Measurements from ENCODE around the gene TTC22. TPM values are rescaled to one million over a fixed set of nuclear protein-coding genes. Genes with fewer than 3 reads are reported as not detected.

TTC22 gene
- total RNA-seq, 1 donor, result not detected

GRCh38 chr1:54823670-54824069 lies 22.5 kb upstream of the TTC22 start:
- no peaks in the 10 kb centered on the region for H3K4me1 ChIP-seq (ENCODE audit: insufficient read depth, low read length)
- no peak for TF ChIP-seq CTCF (IDR thresholded peaks at IDR 0.05; ENCODE audit: extremely low read depth, low read depth, low read length)
- H3K27me3 ChIP-seq (ENCODE audit: insufficient read depth, low read length), result no peaks in the 10 kb centered on the region
- no peak overlapping the region for H3K4me3 ChIP-seq (ENCODE audit: insufficient read depth, low read length)
- no peak overlapping the region for H2AFZ ChIP-seq (ENCODE audit: low read length)
- no peaks in the 10 kb centered on the region for H4K20me1 ChIP-seq (ENCODE audit: insufficient read depth, low read length)
- H3K36me3 ChIP-seq (ENCODE audit: insufficient read depth, low read length), result no peaks in the 10 kb centered on the region
- H3K9me3 ChIP-seq (ENCODE audit: low read depth, low read length), result no peaks in the 10 kb centered on the region
- H3K79me2 ChIP-seq (ENCODE audit: insufficient read depth, low read length), result no peaks in the 10 kb centered on the region
- H3K4me2 ChIP-seq (ENCODE audit: insufficient read depth, low read length), result no peak overlapping the region
- no peak for DNase-seq (ENCODE audit: insufficient read length, low spot score, missing footprints)
- no peak overlapping the region for H3K27ac ChIP-seq (ENCODE audit: low read depth, low read length)

GRCh38 chr1:54819733-54820132 lies 18.6 kb upstream of the TTC22 start:
- Histone ChIP-seq H3K4me2 (ENCODE audit: insufficient read depth, low read length) (no peak overlapping the region), H3K4me3 (ENCODE audit: insufficient read depth, low read length) (no peak overlapping the region), H3K79me2 (ENCODE audit: insufficient read depth, low read length) (no peaks in the 10 kb centered on the region), H3K9me3 (ENCODE audit: low read depth, low read length) (no peaks in the 10 kb centered on the region), H3K27me3 (ENCODE audit: insufficient read depth, low read length) (peaks cover 3% of the 10 kb centered on the region), H3K27ac (ENCODE audit: low read depth, low read length) (no peak overlapping the region), H3K36me3 (ENCODE audit: insufficient read depth, low read length) (no peaks in the 10 kb centered on the region), H2AFZ (ENCODE audit: low read length) (no peak overlapping the region), H3K4me1 (ENCODE audit: insufficient read depth, low read length) (no peaks in the 10 kb centered on the region), H4K20me1 (ENCODE audit: insufficient read depth, low read length) (no peaks in the 10 kb centered on the region)
- DNase-seq (ENCODE audit: insufficient read length, low spot score, missing footprints), result no peak
- no peak for TF ChIP-seq CTCF (IDR thresholded peaks at IDR 0.05; ENCODE audit: extremely low read depth, low read depth, low read length)

- Histone ChIP-seq H3K9me3 (ENCODE audit: low read depth, low read length) (no peaks in the 10 kb centered on the region), H3K36me3 (ENCODE audit: insufficient read depth, low read length) (no peaks in the 10 kb centered on the region), H3K4me2 (ENCODE audit: insufficient read depth, low read length) (no peak overlapping the region), H3K4me3 (ENCODE audit: insufficient read depth, low read length) (no peak overlapping the region), H3K27me3 (ENCODE audit: insufficient read depth, low read length) (peaks cover 3% of the 10 kb centered on the region), H4K20me1 (ENCODE audit: insufficient read depth, low read length) (no peaks in the 10 kb centered on the region), H3K79me2 (ENCODE audit: insufficient read depth, low read length) (no peaks in the 10 kb centered on the region), H3K4me1 (ENCODE audit: insufficient read depth, low read length) (no peaks in the 10 kb centered on the region), H3K27ac (ENCODE audit: low read depth, low read length) (no peak overlapping the region), H2AFZ (ENCODE audit: low read length) (no peak overlapping the region)
- TF ChIP-seq CTCF (IDR thresholded peaks at IDR 0.05; ENCODE audit: extremely low read depth, low read depth, low read length), result no peak
- DNase-seq (ENCODE audit: insufficient read length, low spot score, missing footprints), result no peak
Observed at GRCh38 chr1:54819195-54819536, 18.0 kb upstream of the TTC22 start.

GRCh38 chr1:54818461-54819194 lies 17.5 kb upstream of the TTC22 start:
- H3K4me1 ChIP-seq (ENCODE audit: insufficient read depth, low read length), result no peaks in the 10 kb centered on the region
- DNase-seq (ENCODE audit: insufficient read length, low spot score, missing footprints), result no peak
- H3K27ac ChIP-seq (ENCODE audit: low read depth, low read length), result no peak overlapping the region
- no peaks in the 10 kb centered on the region for H3K79me2 ChIP-seq (ENCODE audit: insufficient read depth, low read length)
- TF ChIP-seq CTCF (IDR thresholded peaks at IDR 0.05; ENCODE audit: extremely low read depth, low read depth, low read length), result no peak
- H3K27me3 ChIP-seq (ENCODE audit: insufficient read depth, low read length), result peaks cover 3% of the 10 kb centered on the region
- no peak overlapping the region for H3K4me3 ChIP-seq (ENCODE audit: insufficient read depth, low read length)
- no peaks in the 10 kb centered on the region for H3K9me3 ChIP-seq (ENCODE audit: low read depth, low read length)
- H4K20me1 ChIP-seq (ENCODE audit: insufficient read depth, low read length), result no peaks in the 10 kb centered on the region
- no peak overlapping the region for H2AFZ ChIP-seq (ENCODE audit: low read length)
- no peak overlapping the region for H3K4me2 ChIP-seq (ENCODE audit: insufficient read depth, low read length)
- H3K36me3 ChIP-seq (ENCODE audit: insufficient read depth, low read length), result no peaks in the 10 kb centered on the region
